T1000 (cell line): Measurements from ENCODE around the gene GJD3.
"Not testable (repeated sequence)": the region's sequence is repeated elsewhere in the genome, so short reads cannot be mapped to it uniquely, and the experiment has no call there.

Source experiments
- DNase-seq: peaks from one replicate; lab custom pipeline; 2025; ENCODE audit warnings: mixed read lengths; lab: John Stamatoyannopoulos, UW

Gene GJD3

DNA sequence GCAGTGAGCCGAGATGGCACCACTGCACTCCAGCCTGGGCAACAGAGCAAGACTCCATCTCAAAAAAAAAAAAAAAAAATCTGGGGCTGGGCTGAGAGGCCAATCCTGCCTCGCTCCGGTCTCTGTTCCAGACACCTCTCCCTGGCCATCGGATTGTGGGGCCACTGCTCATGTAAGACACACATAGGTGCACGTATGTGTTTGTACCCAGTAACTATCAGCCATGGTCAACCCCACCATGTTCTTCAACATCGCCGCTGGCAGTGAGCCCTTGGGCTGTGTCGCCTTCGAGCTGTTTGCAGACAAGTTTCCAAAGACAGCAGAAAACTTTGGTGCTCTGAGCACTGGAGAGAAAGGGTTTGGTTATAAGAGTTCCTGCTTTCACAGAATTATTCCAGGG is 3.2 kb upstream of the GJD3 start:
- DNase-seq = not testable (repeated sequence)

DNA sequence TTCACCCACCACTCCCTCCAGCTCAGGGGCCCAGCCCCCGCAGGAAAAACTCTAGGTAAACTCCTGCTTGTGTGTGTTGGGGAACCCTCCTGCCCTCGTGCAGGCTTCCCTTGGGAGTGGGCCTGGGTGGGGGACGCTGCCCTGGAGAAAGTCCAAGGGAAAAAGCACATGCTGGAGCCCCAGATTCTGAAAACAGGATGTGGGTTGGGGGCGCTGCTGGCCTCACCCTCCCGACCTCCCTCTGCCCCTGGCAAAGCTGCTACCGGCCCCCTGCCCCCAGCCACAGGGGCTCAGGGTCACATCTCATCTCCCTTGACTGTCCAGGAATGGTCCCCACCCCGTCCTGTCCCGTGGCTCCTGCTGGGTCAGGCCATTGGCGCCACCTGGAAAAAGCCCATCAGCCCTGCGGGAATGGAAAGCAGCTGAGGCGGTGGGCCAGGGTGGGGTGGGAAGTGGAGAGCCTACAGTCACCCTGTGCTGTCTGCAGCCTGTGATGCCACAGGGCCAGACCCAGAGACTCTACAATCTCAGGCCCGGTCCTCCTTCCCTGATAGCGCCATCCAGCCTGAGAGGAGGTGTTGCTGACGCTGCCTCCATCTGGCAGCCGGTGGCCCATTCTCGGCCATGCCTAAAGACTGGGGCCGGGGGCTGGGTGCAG is 2.5 kb upstream of the GJD3 start:
- DNase-seq = no peak

DNA sequence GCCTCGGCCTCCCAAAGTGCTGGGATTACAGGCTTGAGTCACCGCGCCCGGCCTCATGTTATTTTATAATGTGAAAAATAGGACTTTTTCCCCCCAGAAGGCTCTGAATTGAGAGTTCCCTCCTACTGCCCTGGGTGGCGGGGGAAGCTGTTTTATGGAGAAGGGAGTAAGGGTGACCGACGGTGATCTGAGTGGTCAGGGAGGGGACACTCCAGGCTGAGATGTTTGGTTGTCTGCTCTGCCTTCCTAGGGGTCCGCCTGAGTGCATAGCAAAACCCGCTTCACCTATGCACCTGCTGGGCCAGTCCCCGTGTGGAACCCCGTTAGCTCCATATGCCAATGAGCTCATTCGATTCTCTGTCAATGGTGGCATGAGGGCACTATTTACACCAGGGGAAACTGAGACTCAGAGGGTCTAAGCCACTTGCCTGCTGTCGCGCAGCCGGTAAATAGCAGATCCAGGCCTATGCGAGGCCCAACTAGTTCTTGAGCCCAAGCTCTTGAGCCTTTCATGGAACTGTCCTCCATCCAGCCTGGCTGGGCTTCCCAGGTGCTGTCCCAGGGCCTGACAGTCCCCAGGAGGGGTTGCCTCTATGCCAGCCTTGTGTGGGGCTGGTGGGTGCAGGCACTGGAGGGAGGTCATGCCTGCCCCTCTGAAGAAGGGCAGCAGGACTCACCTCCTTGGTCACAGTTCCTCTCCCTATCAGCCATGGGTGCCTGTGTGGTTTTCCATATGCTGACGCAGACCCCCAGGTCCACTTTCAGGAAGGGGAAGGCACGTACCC is 1.7 kb upstream of the GJD3 start:
- DNase-seq = no peak

DNA sequence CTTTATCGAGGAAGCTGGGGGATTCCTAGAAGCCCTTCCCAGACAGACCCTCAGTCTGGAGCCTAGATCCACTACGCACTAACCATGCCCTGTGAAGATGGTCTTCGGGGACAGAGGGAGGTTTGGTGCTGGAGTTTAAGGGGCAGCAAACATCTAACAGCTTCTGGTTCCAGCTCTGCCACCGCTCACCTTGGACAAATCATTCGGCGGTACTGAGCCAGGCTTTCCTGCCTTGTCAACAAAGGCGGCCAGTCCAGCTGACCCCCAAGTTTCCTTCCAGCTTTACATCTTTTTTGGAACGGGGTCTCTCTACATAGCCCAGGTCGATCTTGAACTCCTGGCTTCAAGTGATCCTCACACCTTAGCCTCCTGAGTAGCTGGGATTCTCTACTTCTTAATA is 369 bp upstream of the GJD3 start:
- no peak for DNase-seq

DNA sequence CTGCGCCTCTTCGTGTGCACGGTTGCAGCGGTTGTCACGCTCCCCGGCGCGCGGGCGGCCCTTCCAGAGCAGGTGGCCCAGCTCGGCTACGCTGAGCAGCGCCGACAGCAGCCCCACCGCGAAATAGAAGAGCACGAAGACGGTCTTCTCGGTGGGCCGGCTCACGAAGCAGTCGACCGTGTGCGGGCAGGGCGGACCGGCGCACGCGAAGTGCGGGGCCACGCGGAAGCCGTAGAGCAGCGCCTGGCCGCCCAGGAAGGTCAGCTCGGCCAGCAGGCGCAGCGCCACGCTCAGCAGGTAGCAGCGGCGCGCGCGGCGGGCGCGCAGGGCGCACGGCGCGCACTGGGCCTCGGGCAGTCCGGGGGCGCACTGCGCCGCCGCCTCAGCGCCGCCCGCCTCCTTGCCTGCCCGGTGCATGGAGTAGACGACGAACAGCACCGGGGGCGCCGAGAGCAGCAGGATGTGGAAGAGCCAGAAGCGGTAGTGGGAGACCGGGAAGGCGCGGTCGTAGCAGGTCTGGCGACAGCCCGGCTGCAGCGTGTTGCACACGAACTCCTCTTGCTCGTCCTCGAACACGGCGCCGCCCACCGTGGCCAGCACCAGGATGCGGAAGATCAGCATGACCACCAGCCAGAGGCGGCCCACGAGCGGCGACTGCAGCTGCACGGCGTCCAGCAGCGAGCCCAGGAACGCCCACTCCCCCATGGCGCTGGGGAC is 1.3 kb downstream of the GJD3 start:
- DNase-seq = peak; percentile 62

DNA sequence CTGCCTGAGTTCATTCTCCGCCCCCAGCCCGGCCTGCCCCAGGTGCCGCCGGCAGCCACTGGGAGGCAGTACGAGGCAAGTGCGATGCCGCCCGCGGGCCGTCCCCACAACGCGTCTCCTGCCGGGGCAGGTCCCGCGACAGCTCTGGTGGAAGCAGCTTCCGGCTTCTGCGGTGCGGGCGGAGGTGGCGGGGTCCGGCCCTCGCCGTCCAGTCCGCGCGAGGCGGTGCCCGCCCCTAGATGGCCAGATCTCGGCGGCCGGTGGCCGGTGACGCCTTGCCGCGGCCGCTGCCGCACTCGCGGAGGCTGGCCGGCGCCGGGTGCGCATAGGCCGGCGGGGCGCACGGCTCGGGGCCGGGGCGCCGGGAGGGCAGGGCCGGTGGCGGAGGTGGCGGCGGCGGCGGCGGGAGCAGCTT is 1.8 kb downstream of the GJD3 start:
- peak; percentile 67 for DNase-seq

DNA sequence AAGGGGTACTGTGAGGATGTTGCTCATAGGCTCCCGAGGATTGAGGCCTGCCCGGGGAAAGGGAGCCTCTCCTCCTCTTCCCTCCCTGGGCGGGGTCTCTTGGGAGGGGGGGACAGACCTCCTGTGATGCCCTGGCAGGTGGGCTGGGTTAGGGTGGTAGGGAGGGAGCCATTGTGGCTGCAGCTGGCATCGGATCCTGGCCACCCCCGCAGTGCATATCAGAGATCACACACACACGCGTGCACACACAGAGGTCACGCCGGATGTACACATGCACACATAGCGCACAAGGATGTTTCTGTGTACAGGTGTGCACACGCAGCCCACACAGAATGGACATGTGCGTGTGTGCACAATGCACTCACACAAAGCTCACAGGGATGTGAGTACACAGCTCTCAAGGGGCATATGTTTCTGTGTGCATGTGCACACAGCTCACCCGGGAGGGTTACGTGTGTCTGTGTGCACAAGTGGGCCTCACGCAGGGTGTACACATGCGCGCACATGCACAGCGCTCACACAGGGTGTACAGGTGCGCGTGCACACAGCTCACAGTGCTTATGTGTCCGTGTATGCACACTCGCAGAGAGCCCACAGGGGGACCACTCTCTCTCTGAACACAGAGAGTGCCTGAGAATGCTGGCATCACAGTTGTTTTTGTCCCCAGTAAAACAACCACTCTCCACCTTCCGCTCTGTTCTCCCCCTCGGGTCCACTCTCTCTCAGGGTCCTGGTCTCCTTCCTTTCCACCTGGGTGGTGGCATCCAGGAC is 2.4 kb downstream of the GJD3 start:
- no peak for DNase-seq

DNA sequence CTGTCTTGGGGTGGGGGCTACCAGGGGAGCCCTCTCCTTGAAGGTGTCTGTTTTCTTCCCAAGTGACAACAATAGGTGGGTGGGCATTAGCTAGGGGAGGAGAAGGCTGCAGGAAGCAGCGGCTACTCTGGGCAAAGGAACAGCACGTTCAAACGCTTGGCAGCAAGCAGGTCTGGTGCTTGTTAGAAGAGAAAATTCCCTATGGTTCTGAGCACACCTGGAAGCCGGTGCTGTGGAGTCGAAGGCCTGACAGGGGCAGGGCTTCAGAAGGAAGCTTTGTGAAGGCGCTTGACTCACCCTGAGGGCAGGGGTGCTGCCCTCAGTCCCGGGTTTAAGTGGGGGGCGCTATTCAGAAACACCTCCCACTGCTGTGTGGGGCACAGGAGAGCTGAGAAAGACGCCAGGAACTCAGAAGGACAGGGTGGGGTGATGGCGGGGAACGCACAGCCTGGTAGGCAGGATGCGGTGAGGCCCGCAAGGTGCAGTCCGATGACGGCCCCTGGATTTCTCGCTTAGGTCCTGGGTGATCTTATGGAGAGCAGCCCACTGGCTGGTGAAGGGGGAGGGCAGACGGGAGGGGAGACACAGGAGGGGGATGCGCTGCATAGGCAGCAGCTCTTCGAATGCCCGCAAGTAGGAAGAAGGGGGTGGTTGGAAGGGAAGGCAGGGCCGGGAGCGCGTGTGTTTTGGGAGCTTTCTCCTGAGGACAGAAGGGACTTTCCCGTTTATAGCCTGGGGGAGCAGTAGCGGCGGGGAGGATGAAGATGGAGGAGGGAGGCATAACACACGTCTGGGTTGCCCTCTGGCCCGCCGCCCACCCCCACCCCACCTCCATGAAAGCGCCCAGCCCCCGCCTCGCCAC is 3.2 kb downstream of the GJD3 start:
- DNase-seq = no peak

DNA sequence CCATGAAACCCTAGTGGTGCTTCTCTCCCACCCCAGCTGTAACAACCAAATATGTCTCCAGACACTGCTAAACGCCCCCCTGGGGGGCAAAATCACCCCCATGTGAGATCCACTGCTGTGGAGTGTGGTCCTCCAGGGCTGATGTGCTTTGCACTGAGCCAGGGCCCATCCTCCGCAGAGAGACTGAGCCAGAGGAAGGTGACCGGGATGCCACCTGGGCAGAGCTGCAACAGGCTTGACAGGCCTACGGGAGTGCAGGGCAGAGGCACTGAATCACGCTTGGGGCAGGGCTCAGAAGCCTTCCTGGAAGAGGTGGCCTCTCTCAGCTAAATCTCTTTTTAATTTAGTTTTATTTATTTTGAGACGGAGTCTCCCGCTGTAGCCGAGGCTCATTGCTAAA is 4.4 kb downstream of the GJD3 start:
- DNase-seq = no peak

DNA sequence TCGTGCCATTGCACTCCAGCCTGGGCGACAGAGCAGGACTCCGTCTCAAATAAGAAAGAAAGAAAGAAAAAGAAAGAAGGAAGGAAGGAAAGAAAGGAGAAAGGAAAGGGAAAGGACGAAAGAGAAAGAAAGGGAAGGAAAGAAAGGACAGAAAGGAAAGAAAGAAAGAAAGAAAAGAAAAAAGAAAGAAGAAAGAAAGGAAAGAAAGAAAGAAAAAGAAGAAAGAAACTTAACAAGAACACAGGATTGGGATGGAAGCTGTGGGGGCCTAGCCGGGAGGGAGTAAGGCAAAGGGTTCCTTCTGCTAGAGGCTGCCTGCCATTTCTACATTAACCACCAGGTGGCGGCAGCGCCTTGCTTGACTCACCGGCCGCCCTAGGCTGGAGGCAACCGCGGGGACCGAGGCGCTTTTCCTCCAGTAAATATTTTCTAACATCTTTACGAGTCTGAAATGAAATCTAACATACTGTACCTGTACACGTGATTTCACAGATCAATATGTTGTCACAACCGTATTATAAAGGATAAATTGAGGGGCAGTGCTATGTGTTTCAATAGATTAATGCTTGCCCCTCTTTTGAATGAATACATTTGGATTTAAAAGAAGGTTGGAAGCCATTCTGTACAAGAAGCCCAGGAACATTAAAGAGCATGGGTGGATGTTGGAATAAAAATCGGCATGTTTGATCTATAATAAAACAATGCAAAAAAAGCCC is 6.1 kb downstream of the GJD3 start:
- peak; percentile 87 for DNase-seq

DNA sequence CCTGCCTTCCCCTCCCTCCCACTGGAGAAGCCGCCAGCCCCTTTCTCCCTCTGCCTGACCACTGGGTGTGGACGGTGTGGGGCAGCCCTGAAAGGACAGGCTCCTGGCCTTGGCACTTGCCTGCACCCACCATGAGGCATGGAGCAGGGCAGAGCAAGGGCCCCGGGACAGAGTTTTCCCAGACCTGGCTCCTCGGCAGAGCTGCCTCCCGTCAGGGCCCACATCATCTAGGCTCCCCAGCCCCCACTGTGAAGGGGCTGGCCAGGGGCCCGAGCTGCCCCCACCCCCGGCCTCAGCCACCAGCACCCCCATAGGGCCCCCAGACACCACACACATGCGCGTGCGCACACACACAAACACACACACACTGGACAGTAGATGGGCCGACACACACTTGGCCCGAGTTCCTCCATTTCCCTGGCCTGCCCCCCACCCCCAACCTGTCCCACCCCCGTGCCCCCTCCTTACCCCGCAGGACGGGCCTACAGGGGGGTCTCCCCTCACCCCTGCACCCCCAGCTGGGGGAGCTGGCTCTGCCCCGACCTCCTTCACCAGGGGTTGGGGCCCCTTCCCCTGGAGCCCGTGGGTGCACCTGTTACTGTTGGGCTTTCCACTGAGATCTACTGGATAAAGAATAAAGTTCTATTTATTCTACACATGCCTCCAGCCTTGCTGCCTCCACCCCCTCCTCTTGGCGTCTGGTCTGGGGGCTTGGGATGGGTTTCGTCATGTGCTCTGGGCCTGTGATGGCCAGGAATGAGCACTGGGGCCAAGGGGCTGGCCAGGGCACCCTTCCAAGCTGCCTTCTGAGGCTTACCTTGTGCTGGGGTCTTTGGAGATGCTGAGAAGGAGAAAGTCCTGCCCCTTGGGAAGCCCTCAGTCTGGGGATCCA is 7.3 kb downstream of the GJD3 start:
- DNase-seq = no peak

DNA sequence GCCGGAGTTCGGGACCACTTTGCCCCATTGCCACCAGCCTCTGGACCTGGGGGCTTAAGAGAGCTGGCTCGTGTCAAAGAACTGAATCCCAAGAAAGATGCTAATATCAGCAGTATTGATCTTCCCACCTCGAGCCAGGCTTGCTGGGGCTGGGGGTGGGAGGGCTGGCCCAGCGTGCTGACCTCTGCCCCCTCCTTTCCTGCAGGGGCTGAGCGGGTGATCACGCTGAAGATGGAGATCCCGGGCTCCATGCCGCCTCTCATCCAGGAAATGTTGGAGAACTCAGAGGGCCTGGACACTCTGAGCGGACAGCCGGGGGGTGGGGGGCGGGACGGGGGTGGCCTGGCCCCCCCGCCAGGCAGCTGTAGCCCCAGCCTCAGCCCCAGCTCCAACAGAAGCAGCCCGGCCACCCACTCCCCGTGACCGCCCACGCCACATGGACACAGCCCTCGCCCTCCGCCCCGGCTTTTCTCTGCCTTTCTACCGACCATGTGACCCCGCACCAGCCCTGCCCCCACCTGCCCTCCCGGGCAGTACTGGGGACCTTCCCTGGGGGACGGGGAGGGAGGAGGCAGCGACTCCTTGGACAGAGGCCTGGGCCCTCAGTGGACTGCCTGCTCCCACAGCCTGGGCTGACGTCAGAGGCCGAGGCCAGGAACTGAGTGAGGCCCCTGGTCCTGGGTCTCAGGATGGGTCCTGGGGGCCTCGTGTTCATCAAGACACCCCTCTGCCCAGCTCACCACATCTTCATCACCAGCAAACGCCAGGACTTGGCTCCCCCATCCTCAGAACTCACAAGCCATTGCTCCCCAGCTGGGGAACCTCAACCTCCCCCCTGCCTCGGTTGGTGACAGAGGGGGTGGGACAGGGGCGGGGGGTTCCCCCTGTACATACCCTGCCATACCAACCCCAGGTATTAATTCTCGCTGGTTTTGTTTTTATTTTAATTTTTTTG is 8.5 kb downstream of the GJD3 start:
- DNase-seq = no peak

DNA sequence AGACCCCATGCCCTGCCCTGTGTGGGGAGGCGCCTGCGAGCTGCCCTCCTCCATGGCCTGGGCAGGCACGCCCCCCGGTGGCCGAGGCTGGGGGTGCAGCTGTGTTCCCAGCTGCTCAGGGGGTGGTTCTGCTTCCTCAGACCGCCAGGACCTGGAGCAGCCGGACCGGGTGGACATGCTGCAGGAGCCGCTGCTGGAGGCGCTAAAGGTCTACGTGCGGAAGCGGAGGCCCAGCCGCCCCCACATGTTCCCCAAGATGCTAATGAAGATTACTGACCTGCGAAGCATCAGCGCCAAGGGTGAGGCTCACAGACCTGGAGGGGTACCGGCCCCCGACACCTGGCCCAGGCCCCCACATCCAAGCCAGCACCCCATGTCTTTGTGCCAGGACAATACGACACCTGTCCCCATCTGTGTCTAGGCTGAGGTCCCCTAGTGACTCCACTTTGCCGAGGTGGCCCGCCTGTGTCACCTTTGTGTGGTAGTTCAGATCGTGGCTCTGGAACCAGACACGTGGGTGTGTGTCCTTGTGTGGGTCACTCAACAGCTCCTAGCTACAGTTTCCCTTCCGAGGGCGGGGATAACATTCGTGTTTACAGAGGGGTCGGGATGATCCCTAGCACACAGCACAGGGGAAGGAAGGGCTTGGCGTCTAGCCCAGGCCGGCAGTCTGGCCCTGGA is 9.3 kb downstream of the GJD3 start:
- DNase-seq = peak; percentile 46

DNA sequence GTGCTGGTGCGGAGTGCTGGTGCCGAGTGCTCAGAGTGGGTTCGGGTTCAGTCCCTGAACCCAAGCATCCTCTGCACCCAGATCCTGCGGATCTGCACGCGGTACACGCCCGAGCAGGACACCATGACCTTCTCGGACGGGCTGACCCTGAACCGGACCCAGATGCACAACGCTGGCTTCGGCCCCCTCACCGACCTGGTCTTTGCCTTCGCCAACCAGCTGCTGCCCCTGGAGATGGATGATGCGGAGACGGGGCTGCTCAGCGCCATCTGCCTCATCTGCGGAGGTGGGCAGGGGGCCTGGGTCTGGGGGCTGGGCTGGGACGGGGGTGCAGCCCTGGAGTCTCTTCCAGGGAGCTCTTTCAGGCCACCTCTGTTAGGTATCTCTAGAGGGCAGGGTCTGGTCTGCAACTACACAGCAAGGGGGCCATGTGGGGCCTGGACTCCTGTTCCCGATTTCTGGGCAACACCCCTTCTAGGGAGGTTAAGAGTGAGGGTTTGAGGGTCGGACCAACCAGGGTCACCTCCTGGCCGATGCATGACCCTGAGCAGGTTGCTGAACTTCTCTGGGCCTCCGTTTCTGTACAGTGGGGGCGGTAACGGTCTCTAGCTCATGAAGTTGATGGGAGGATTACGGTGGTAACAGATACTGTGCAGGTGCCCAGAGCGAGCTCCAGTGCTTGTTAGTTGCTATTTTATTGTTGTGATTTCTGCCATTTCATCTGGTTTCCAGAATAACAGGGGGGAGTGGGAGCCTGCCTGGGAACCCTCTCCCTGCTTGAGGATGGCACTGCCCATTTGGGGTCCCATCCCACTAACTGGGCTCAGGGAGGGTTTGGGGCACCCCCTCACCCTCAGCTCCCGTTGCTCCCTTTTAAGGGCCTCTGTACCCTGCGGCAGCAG is 10.1 kb downstream of the GJD3 start:
- DNase-seq = no peak

DNA sequence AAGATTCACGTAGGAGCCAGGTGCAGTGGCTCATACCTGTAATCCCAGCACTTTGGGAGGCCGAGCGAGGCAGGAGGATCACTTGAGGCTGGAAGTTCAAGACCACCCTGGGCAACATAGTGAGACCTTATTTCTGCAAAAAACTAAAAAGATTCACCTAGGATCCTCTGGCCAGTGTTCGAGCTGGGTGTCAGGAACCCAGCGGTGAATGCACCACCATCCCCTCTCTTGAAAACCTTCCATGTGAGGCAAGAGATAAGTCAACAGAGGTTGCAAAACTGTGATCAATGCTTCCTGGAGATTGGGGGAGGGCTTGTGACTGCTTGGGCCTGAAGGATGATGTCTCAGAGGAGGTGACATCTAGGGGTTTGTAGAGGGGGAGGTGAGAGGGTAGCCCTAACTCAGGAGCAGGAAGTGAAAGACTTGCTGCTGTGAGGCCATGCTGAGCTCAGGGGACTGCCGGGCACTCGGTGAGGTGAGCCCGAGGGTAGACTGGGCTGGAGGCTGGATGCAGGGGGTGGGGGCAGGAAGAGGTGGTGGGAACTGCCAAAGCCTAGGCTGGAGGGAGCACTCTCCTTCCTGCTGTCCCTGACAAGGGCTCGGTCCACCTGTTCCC is 11.7 kb downstream of the GJD3 start:
- no peak for DNase-seq

DNA sequence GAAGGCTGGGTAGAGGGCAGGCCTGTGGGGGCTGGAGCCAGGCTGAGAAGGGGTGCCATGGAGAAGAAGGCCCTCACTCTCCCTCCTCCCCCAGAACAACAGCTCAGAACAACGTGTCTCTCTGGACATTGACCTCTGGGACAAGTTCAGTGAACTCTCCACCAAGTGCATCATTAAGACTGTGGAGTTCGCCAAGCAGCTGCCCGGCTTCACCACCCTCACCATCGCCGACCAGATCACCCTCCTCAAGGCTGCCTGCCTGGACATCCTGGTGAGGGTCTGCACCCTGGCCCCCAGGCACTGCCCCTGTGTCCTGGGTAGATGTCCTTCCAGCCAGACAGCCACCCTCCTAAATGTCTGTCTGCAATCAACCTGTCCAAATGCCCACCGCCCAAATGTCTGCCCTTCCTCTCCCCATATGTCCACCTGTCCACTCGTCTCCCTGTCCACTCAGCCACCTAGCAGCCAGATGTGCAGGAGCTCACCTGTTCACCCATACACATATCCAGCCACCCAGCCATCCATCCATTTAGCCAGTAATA is 12.2 kb downstream of the GJD3 start:
- DNase-seq = no peak
